Epithelial cell of esophagus (primary cell): ENCODE results near the gene MEG3.

Experiments
- DNase-seq: peaks from one replicate; pipeline ENCODE4 v3.0.0; 2010; ENCODE audit warnings: low read depth
- H3K4me3 ChIP-seq: 2 replicates; pipeline ENCODE4 v1.5.1; 2011; ENCODE audit warnings: mild to moderate bottlenecking, low read length, control low read depth
- CTCF ChIP-seq: IDR thresholded peaks from 2 replicates; pipeline ENCODE4 v1.5.1; 2011; ENCODE audit warnings: low read depth, mild to moderate bottlenecking, low read length, control low read depth, inconsistent platforms; ENCODE audit not compliant: insufficient read depth; ENCODE audit errors: missing control alignments

The MEG3 gene

GRCh38 chr14:100906420-100906819 lies 80.5 kb downstream of the MEG3 start:
- TF ChIP-seq CTCF = no peak
- DNase-seq = no peak
- no peak overlapping the region for H3K4me3 ChIP-seq

GRCh38 chr14:100907240-100907639 lies 81.3 kb downstream of the MEG3 start:
- H3K4me3 ChIP-seq = no peak overlapping the region
- no peak for DNase-seq
- no peak for TF ChIP-seq CTCF

GRCh38 chr14:100909439-100909838 lies 83.5 kb downstream of the MEG3 start:
- DNase-seq = no peak
- H3K4me3 ChIP-seq = no peak overlapping the region
- TF ChIP-seq CTCF = no peak
